GM12873 (cell line): ENCODE results near the gene DOK6.

ENCODE experiments used
- TF ChIP-seq, protein P1 (sequence below): IDR thresholded peaks from 2 replicates; pipeline ENCODE4 v1.5.1; 2012; ENCODE audit warnings: low read depth, mild to moderate bottlenecking, moderate library complexity, low read length, control low read depth; ENCODE audit not compliant: insufficient read depth; ENCODE audit errors: missing control alignments

Gene DOK6

DNA sequence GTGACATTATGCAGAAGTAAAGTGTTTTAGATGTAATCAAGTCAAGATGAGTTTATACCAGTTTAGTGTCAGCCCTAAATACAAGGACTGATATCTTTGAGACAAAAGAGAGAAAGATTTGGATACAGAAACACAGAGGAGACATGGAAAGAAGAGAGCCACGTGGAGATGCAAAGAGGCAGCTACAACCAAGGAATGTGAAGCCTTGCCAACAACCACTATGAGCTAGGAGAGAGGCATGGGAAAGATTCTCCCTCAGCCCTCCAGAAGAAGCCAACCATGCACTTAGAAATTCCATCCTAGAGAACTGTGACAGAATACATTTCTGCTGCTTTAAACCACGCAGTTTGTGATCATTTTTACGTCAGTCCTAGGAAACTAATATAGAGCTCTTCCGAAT, 217.2 kb downstream of the DOK6 start:
- TF ChIP-seq, protein P1, sequence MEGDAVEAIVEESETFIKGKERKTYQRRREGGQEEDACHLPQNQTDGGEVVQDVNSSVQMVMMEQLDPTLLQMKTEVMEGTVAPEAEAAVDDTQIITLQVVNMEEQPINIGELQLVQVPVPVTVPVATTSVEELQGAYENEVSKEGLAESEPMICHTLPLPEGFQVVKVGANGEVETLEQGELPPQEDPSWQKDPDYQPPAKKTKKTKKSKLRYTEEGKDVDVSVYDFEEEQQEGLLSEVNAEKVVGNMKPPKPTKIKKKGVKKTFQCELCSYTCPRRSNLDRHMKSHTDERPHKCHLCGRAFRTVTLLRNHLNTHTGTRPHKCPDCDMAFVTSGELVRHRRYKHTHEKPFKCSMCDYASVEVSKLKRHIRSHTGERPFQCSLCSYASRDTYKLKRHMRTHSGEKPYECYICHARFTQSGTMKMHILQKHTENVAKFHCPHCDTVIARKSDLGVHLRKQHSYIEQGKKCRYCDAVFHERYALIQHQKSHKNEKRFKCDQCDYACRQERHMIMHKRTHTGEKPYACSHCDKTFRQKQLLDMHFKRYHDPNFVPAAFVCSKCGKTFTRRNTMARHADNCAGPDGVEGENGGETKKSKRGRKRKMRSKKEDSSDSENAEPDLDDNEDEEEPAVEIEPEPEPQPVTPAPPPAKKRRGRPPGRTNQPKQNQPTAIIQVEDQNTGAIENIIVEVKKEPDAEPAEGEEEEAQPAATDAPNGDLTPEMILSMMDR, result no peak

DNA sequence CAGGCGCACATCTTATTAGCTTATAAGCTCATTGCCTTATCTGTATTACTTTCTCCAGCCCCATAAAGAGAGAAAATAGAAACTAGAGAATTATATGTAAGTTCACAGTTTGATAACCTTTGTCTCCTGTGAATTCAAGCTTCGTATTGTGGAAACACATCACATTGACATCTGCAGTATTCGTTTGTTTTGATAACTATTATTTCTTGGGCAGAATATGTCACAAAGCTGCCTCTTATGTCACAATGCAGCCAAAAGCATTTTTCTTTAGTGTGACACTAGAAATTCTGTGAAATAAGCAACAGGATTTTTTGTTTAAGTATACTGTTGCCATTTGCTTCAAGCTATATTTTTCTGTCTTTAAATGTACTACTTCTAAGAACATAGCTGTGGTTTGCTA, 221.5 kb downstream of the DOK6 start:
- TF ChIP-seq, protein P1, result no peak

DNA sequence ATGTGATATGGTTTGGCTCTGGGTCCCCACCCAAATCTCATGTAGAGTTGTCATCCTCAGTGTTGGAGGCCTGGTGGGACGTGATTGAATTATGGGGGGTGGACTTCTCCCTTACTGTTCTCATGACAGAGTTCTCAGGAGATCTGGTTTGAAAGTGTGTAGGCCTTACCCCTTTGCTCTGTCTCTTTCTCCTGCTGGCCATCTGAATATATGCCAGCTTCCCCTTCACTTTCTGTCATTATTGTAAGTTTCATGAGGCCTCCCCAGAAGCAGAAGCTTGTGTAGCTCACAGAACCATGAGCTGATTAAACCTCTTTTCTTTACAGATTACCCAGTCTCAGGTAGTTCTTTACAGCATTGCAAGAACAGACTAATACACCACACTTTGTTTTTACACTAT, 222.3 kb downstream of the DOK6 start:
- TF ChIP-seq, protein P1, result no peak

DNA sequence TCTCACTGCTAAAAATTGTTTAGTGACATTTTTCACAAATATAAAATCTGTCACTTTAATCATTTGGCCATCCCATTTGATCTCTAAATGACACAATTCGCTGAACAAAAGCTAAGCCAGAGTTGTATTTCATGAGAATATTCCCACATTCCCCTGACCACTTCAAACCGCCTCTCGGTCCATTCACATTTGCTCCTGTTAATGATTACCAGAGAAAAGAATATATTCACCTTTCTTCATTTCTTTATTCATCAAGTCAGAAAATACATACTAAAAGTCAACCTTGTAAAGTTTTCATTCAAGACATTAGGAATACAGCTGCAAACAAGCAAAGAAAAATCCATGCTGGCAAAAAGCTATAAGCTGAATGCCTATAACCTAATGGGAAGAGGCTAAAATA, 225.5 kb downstream of the DOK6 start:
- TF ChIP-seq, protein P1, result no peak

- TF ChIP-seq, protein P1, result no peak
Observed at GRCh38 chr18:69626643-69627242, 226.1 kb downstream of the DOK6 start.

DNA sequence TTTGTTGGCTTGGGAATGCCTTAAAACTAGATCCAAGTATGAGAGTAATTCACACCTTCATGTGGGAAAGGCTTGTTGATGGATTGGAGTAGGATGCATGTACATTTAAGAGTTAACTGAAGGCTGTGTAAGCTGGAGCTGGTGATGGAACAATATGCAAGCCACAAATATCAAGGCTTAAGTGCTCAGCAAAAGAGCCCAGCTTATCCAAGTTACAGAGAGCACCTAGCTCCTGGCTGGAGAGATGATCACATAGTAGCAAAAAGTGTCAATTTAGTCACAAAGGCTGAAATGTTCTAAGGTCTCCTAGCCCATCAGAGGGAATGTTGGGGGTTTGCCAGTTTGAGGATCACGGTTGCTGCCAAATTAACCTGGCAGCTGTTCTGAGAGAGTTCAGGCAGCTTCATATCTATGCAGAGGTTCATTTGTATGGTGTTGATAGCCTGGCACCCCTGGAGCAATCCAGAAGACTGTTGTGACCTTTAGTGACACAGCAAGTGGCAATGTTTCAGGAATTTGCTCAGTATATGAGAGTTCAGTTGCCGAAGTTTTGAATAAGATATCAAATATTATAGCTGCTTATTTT, 228.2 kb downstream of the DOK6 start:
- TF ChIP-seq, protein P1, result no peak

DNA sequence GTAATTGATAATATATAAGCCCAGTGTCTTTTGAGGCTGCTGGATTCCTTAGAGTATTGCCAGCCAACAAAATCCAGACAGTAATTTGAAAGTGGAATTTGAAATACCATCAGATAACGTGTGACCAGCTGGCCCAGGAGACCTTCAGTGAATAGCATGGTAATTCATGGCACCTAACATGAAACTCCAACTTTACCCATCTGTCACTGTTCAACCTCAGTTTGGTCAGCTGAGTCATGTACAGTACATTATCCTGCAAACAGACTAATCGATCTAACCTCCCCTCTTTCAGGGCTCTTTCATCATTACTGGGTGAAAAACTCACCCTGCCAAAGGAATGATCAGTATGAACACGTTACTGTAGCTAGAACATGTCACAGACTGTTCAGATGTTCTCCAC, 230.6 kb downstream of the DOK6 start:
- TF ChIP-seq, protein P1, result no peak
